ENCODE measurements around the gene MPZL1.
"Not testable (repeated sequence)": the region's sequence is repeated elsewhere in the genome, so short reads cannot be mapped to it uniquely, and the experiment has no call there.

Gene MPZL1

DNA sequence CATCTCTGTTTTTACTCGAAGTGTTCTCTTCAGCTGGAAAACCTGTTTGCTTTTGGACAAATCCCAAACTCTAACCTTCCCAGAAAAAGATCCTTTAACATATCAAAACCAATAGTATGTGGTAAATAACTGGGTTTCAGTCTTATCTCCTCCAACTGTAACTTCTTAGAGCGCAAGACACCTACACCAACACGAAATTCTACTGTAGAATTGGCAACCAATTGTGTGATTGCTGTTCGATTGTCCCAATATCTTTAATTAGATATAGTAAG, 5.8 kb upstream of the MPZL1 start:
- peak overlapping the region; percentile 81 to 93 for H3K4me3 ChIP-seq (ENCODE audit: low read depth in 1 of 2, low read length in 2 of 2)
- DNase-seq (no peak), ATAC-seq (ENCODE audit: insufficient read depth, low read depth) (no peak)
- H3K27ac ChIP-seq (ENCODE audit: low read length), result peak overlapping the region; percentile 77
- no peaks in the 10 kb centered on the region for H3K27me3 ChIP-seq (ENCODE audit: insufficient read depth, low read length, poor library complexity)
- H3K9me3 ChIP-seq (ENCODE audit: insufficient read depth, low read length, severe bottlenecking), result no peaks in the 10 kb centered on the region
- TF ChIP-seq, protein P1, sequence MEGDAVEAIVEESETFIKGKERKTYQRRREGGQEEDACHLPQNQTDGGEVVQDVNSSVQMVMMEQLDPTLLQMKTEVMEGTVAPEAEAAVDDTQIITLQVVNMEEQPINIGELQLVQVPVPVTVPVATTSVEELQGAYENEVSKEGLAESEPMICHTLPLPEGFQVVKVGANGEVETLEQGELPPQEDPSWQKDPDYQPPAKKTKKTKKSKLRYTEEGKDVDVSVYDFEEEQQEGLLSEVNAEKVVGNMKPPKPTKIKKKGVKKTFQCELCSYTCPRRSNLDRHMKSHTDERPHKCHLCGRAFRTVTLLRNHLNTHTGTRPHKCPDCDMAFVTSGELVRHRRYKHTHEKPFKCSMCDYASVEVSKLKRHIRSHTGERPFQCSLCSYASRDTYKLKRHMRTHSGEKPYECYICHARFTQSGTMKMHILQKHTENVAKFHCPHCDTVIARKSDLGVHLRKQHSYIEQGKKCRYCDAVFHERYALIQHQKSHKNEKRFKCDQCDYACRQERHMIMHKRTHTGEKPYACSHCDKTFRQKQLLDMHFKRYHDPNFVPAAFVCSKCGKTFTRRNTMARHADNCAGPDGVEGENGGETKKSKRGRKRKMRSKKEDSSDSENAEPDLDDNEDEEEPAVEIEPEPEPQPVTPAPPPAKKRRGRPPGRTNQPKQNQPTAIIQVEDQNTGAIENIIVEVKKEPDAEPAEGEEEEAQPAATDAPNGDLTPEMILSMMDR (IDR thresholded peaks at IDR 0.05; ENCODE audit: borderline replicate concordance, extremely low read depth, low read length, poor library complexity, severe bottlenecking), result no peak
- no peak for TF ChIP-seq EZH2 (IDR thresholded peaks at IDR 0.05; ENCODE audit: borderline replicate concordance, low read depth, low read length, severe bottlenecking)
- no peaks in the 10 kb centered on the region for H3K36me3 ChIP-seq (ENCODE audit: insufficient read depth, low read length)
- no peaks in the 10 kb centered on the region for H4K20me1 ChIP-seq (ENCODE audit: insufficient read depth, low read length)
- peak overlapping the region; percentile 97 for H3K4me2 ChIP-seq (ENCODE audit: insufficient read depth, low read length)
- peaks cover 29% of the 10 kb centered on the region for H3K4me1 ChIP-seq (ENCODE audit: insufficient read depth, low read length)
- H3K79me2 ChIP-seq (ENCODE audit: insufficient read depth, low read length), result no peaks in the 10 kb centered on the region
- peak overlapping the region; percentile 75 for H2AFZ ChIP-seq (ENCODE audit: low read depth, low read length)
- peak overlapping the region; percentile 78 for H3K9ac ChIP-seq (ENCODE audit: low read depth, low read length)

DNA sequence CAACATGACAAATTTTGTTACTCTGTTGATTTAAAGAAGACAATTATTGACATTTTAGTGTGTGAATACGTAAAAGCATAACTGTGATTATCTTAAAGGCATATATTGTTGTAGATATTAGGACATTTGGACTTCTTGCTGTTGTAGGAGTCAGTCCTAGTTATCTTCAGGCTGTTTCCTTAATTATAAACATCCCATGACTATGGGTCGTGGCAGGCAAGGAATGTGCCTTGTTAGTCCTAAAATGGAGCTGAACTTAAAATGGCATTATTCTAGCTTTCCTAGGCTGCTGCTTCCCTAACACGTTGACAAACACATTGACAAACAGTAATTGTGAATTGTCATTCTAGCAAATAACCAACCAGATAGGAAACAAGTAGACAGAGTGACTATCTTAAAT, 4.4 kb upstream of the MPZL1 start:
- H2AFZ ChIP-seq (ENCODE audit: low read depth, low read length), result no peak overlapping the region
- H3K4me2 ChIP-seq (ENCODE audit: insufficient read depth, low read length), result no peak overlapping the region
- H3K79me2 ChIP-seq (ENCODE audit: insufficient read depth, low read length), result peaks cover 5% of the 10 kb centered on the region
- H4K20me1 ChIP-seq (ENCODE audit: insufficient read depth, low read length), result no peaks in the 10 kb centered on the region
- no peaks in the 10 kb centered on the region for H3K27me3 ChIP-seq (ENCODE audit: insufficient read depth, low read length, poor library complexity)
- TF ChIP-seq, protein P1 (IDR thresholded peaks at IDR 0.05; ENCODE audit: borderline replicate concordance, extremely low read depth, low read length, poor library complexity, severe bottlenecking), result no peak
- H3K4me1 ChIP-seq (ENCODE audit: insufficient read depth, low read length), result peaks cover 37% of the 10 kb centered on the region
- H3K9ac ChIP-seq (ENCODE audit: low read depth, low read length), result no peak overlapping the region
- ATAC-seq (ENCODE audit: insufficient read depth, low read depth) (no peak), DNase-seq (no peak)
- no peaks in the 10 kb centered on the region for H3K36me3 ChIP-seq (ENCODE audit: insufficient read depth, low read length)
- 0 out of 2 replicates have a peak overlapping the region, but pooled peaks have one; percentile 68 for H3K27ac ChIP-seq (ENCODE audit: low read length)
- no peak overlapping the region for H3K4me3 ChIP-seq (ENCODE audit: low read depth in 1 of 2, low read length in 2 of 2)
- H3K9me3 ChIP-seq (ENCODE audit: insufficient read depth, low read length, severe bottlenecking), result no peaks in the 10 kb centered on the region

DNA sequence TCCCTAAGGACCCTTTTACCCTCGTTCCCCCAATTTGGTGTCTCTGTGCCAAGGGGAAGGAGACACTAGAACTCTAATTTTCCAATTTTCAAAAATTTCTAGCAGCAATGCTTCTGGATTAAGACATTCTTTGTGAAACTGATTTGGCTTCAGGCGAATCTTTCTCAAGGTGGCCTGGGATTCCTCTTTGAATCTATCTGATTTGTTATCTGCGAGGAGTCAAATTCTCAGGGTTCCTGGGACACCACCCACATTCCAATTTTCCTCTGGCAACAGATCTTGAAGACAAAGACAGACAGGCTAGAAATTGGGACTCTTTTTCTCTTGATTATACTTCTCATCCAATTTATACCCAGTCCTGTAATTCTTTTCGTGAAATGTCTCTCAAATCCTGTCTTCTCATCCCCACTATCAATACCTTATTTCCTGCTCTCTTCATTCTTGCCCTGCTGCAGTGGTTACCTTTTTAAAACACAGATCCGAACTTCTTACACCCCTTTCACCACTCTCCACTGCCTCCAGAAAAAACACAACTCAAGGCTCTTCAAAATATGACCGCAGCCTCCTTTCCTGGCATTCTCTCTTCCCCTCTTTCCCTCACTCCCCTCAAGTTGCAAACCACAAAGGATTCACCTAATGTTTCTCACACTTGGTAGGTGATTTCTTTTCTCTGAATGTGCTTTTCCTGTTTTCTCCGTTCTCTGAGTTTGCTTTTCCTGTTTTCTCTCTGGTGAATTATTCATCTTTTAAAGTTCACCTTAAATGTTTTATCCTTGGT, 2.7 kb upstream of the MPZL1 start:
- H2AFZ ChIP-seq (ENCODE audit: low read depth, low read length), result no peak overlapping the region

DNA sequence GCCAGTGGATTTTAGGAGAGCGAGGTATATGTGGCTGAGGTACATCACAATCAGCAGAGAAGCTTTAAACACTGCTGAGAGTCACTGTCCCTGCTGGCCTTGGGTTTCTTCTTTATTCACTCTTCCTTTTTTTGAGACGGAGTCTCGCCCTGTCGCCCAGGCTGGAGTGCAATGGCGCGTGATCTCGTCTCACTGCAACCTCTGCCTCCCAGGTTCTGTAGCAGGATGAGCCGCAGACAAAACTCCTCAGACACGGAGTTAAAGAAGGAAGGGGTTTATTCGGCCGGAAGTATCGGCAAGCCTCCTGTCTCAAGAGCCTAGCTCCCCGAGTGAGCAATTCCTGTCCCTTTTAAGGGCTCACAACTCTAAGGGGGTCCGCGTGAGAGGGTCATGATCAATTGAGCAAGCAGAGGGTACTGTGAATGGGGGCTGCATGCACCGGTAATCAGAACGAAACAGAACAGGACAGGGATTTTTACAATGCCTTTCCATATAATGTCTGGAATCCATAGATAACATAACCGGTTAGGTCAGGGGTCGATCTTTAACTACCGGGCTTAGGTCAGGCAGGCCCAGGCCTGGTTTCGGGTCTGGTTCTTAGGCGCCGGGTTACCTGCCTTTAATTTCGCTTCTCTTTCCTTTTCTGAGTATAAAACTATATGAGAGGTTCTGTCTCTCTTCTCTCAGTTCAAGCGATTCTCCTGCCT, 1.9 kb upstream of the MPZL1 start:
- not testable (repeated sequence) for DNase-seq; H4K20me1 ChIP-seq (ENCODE audit: insufficient read depth, low read length); H3K4me3 ChIP-seq (ENCODE audit: low read depth in 1 of 2, low read length in 2 of 2); H3K27ac ChIP-seq (ENCODE audit: low read length); H3K4me2 ChIP-seq (ENCODE audit: insufficient read depth, low read length); H3K27me3 ChIP-seq (ENCODE audit: insufficient read depth, low read length, poor library complexity); ATAC-seq (ENCODE audit: insufficient read depth, low read depth); H3K9ac ChIP-seq (ENCODE audit: low read depth, low read length); H2AFZ ChIP-seq (ENCODE audit: low read depth, low read length); H3K36me3 ChIP-seq (ENCODE audit: insufficient read depth, low read length); H3K9me3 ChIP-seq (ENCODE audit: insufficient read depth, low read length, severe bottlenecking)
- peaks cover 46% of the 10 kb centered on the region for H3K4me1 ChIP-seq (ENCODE audit: insufficient read depth, low read length)
- peaks cover 31% of the 10 kb centered on the region for H3K79me2 ChIP-seq (ENCODE audit: insufficient read depth, low read length)

More for the DNA sequence above, 2.7 kb upstream of the MPZL1 start:
- H3K27ac ChIP-seq (ENCODE audit: low read length), result no peak overlapping the region
- H3K9ac ChIP-seq (ENCODE audit: low read depth, low read length), result no peak overlapping the region
- H3K79me2 ChIP-seq (ENCODE audit: insufficient read depth, low read length), result peaks cover 23% of the 10 kb centered on the region
- no peak for ATAC-seq (ENCODE audit: insufficient read depth, low read depth)
- H3K9me3 ChIP-seq (ENCODE audit: insufficient read depth, low read length, severe bottlenecking), result no peaks in the 10 kb centered on the region
- no peak overlapping the region for H3K4me3 ChIP-seq (ENCODE audit: low read depth in 1 of 2, low read length in 2 of 2)
- H3K27me3 ChIP-seq (ENCODE audit: insufficient read depth, low read length, poor library complexity), result no peaks in the 10 kb centered on the region
- DNase-seq, result no peak
- no peak overlapping the region for H3K4me2 ChIP-seq (ENCODE audit: insufficient read depth, low read length)
- H4K20me1 ChIP-seq (ENCODE audit: insufficient read depth, low read length), result peaks cover 5% of the 10 kb centered on the region
- no peak for TF ChIP-seq EZH2 (IDR thresholded peaks at IDR 0.05; ENCODE audit: borderline replicate concordance, low read depth, low read length, severe bottlenecking)
- TF ChIP-seq, protein P1 (IDR thresholded peaks at IDR 0.05; ENCODE audit: borderline replicate concordance, extremely low read depth, low read length, poor library complexity, severe bottlenecking), result no peak
- peaks cover 42% of the 10 kb centered on the region for H3K4me1 ChIP-seq (ENCODE audit: insufficient read depth, low read length)
- H3K36me3 ChIP-seq (ENCODE audit: insufficient read depth, low read length), result peaks cover 1% of the 10 kb centered on the region; the same call in 1 of the 2 replicates

All from DND-41 (cell line).